Activated CD4-positive, CD25-positive, alpha-beta regulatory T cell treated with anti-CD3 and anti-CD28 coated beads, Interleukin-2, amount 50 U/mL, for 24 hours (primary cell): Measurements from ENCODE around the gene SEPTIN1.

Experiments
- ATAC-seq, 2 donors: fragments of 150-1000 bp; cut with Tn5 transposase; one replicate each; pipeline ENCODE4 v1.10.0; 2021; ENCODE audit warnings: mild to moderate bottlenecking in 1 of 2, moderate library complexity in 1 of 2

Gene SEPTIN1, protein sequence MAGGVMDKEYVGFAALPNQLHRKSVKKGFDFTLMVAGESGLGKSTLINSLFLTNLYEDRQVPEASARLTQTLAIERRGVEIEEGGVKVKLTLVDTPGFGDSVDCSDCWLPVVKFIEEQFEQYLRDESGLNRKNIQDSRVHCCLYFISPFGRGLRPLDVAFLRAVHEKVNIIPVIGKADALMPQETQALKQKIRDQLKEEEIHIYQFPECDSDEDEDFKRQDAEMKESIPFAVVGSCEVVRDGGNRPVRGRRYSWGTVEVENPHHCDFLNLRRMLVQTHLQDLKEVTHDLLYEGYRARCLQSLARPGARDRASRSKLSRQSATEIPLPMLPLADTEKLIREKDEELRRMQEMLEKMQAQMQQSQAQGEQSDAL

DNA sequence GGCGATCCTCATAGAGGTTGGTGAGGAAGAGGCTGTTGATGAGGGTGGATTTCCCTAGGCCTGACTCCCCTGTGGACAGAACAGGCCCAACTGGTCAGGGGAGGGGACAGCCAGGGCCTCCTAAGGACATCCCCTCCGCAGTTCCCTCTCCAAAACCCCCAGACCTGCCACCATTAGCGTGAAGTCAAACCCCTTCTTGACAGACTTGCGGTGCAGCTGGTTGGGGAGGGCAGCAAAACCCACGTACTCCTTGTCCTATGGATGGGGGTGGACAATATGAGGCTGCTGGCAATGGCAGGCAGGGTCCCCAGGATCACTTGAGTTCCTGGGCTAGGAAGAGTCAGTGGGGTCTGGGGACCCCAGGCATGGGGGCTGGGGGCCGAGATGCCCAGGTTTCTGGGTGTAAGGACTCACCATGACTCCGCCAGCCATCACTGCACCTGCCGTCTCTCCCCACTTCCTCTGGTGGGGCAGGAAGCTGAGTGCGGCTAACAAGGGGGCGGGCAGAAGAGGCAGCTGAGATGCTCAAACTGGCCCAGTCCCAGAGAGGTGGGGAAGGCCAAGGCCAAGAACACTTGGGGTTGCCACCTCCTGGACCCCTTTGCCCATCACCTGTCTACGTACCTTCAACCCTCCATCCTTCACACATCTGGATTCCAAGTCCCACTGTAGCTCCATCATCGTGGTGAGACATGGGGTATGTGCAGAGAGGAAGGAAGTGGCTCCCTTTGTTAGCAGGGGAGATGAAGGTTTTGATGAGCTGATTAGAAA lies at the start of gene SEPTIN1:
Gene SEPTIN1, minus strand, starts transcription at position 451 of the 771 bp plus-strand sequence. Its CDS starts 19 bp downstream, at position 432.
- peak; percentile 39 to 50 for ATAC-seq

DNA sequence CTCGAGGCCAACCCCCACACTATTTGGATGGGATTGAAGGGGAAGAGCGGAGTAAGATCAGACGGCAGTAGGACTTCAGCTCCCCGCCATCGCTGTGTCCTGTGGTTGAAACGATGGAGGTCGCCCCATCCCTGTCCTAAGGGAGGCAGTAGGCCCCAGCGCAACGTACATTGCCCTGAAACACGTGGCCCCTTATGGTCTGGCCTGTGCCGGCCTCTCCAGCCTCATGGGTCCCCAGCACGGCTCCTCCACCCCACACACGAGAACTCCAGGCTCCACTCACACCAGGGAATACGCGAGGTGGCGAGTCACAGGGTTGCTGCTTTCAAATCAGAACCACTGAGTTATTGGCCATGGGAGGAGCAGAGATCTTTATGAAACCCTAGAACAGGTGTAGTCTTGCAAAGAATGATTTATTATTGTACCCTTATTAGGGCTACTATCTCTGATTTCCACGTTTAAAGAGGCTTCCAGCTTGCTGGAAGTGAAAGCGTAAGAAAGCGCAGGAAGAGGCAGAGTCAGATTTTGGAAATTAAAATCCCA lies 48.1 kb upstream of the SEPTIN1 start:
- peak; percentile 3 to 6 for ATAC-seq

DNA sequence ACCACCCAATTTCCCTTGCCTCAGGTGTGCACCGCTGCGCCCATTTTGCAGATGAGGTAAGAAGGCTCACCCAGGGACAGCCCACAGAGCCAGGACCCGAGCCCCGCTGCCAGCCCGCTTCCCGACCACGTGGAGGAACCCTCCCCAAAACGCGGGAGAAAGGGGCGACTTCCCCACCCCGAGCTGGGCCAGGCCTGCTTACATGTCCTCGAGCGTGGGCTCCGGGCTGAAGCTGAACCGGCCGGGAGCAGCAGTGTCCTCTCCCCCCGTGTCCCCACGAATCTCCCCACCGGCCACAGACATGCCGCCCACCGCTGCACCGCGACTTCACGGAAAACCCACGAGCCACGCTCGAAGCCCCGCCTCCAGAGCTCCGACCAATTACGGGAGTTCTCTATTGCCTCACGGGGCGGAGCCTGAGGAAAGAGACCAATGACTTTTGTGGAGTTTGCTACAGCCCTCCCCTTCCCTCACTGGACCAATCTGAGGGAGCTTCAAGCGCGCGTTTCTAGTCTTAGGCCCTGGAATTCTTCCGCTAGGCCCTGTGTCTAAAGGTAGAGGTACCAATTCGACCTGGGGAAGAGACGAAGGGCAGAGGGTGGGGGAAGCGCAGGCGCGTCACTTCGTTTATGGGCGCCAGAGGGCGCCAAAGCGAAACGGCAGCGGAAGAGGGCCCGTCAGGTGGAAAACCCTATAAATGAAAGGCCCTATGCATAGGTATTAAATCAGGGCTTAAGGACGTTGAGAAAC lies 47.5 kb upstream of the SEPTIN1 start, which contains the start of gene DCTPP1:
Gene DCTPP1, minus strand, starts transcription at position 353 of the 750 bp plus-strand sequence. Its CDS starts 50 bp downstream, at position 303.
- ATAC-seq: peak; percentile 96 to 97

DNA sequence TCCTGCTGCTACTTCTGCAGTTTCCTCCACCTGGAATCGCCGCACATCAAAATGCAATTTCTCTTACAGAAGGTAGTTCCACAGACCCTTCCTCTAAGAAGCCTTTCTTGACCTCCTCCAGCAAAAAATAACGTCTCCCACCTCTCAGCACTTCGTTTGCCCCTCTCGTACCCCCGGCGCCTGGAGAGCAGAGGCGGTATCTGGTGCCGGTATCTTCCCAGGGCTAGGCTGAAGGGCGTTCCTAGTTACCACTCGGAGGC lies 47.0 kb upstream of the SEPTIN1 start:
- ATAC-seq: no peak

DNA sequence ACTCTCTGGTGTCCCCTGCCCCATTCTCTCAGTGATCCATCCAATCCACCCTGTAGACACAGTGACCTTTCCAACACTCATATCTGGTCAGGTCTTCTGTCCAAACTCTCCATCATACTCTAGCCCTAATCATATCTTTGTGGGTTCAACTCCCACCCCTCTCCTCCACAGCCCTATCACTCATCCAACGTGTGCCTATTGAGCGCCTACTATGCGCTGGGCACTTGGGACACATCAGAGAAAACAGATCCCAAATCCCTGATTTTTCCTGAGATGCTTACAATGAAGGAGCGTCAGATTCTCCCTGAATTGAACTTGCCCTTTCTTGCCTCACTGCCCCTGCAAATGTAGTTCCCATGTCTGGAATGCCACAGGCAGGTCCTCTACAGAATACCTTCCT lies 45.7 kb upstream of the SEPTIN1 start:
- ATAC-seq: no peak

DNA sequence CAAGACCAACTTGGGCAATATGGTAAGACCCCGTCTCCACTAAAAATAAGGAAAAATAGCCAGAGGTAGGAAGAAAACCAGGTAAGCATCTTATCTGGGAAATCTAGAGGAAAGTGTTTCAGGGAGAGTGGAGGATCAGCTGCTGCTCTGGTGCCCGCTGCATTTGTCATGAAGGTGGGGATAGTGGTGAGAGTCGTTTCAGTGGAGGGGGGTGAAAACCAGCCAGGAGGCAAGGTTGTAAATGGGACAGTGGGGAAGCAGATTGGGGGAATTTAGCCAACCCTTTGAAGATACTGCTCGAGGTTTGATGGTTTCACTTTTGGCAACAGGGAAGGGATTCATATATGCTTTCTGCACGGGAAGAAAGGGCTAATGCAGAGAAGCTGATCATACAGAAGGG lies 38.6 kb upstream of the SEPTIN1 start:
- no peak for ATAC-seq

DNA sequence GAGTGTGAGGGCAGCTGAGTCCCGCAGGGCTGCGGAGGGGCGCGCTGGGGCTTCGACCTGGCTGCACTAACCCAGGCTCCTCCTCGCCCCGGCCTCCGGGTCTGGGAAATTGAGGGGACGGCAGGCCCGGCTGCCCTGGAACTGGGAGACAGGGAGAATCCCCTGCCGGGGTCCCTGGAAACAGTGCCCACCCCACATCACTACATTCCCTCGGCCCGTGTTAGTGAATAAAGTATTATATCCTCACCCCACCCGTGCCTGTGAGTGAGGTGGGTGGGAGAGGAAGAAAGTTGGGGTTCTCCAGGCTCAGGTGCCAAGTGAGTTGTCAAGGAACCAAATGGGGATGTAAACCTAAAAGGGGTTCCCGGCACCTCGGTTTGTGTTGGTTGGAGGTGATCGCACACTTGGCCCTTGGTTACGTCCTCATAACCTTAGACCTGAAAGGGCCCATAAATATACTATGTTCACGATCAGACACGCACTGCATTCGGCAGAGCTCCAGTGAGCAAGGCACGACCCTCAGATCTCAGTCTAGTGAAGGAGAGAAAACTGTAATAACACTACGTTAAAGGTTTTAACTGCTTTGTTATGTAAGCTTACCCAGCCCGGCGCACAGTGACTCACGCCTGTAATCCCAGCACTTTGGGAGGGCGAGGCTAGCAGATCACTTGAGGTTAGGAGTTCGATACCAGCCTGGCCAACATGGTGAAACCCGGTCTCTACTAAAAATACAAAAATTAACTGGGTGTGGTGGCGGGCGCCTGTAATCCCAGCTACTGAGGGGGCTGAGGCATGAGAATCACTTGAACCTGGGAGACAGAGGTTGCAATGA lies 36.2 kb upstream of the SEPTIN1 start:
- no peak for ATAC-seq

DNA sequence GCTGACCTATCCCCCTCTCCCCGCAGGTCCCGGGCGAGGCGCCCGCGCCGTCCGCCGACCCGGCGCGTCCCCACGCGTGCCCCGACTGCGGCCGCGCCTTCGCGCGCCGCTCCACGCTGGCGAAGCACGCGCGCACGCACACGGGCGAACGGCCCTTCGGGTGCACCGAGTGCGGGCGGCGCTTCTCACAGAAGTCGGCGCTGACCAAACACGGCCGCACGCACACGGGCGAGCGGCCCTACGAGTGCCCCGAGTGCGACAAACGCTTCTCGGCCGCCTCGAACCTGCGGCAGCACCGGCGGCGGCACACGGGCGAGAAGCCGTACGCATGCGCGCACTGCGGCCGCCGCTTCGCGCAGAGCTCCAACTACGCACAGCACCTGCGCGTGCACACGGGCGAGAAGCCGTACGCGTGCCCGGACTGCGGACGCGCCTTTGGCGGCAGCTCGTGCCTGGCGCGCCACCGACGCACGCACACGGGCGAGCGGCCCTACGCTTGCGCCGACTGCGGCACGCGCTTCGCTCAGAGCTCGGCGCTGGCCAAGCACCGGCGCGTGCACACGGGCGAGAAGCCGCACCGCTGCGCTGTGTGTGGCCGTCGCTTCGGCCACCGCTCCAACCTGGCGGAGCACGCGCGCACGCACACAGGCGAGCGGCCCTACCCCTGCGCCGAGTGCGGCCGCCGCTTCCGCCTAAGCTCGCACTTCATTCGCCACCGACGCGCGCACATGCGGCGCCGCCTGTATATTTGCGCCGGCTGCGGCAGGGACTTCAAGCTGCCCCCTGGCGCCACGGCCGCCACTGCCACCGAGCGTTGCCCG lies 35.4 kb upstream of the SEPTIN1 start:
- peak; percentile 92 to 93 for ATAC-seq

DNA sequence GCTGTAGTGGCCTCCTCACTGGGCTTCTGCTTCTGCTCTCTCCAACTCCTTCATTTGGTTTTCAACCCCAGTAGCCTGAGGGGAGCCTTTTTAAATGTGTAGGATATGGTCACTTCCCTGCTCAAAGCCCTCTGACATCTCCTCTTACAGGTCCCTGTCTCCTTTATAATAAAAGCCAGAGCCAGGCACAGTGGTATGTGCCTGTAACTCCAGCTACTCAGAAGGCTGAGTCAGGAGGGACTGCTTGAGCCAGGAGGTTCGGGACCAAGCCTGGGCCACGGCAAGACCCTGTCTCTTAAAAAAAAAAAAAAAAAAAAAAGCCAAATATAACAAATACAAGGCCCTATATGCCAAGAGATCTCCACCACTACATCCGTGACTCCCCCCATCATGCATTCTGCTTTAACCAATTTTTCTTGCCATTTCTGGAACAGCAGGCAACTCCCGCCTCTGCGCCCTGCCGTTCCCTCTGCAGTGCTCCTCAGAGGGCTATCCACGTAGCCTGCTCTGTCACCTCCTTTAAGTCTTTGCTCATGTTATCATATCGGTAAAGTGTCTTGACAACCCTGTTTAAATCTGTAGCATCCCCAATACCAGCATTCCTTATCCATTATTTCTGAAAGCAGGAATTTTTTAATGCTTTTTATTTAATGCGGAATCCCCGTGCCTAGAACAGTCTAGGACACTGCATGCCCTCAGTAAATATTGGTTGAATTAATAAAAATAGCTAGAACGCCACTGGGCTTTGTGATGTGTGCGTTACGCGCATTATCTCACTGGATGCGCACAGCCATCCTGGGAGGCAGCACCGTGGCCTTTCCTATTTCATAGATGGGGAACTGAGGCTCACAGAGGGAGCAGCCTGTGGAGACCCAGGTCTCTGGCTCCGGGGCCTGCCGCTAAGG lies 34.5 kb upstream of the SEPTIN1 start:
- ATAC-seq: no peak

DNA sequence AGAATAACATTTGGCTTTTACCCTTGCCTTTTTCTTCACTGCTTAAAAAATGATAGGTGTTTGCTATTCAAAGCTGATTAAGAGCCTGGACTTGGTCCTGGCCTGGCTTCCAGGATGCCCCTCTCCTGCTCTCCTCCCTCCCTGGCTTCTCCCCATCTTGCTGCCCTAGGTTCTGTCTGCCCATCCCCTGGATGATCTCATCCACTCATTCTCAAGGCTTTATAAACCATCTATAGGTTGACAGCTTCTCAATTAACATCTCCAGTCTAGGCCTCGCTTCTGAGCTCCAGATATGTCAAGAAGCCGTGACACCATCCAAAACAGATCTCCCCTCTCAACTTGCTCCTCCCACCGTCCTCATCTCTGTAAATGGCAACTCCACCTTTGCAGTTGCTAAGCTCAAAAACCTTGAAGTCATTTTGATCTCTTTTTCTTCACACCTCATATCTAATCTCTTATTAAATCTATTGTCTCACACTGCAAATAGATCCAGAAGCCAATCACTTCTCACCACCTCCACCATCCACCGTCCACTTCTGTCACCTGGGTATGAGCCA lies 33.8 kb upstream of the SEPTIN1 start:
- no peak for ATAC-seq

DNA sequence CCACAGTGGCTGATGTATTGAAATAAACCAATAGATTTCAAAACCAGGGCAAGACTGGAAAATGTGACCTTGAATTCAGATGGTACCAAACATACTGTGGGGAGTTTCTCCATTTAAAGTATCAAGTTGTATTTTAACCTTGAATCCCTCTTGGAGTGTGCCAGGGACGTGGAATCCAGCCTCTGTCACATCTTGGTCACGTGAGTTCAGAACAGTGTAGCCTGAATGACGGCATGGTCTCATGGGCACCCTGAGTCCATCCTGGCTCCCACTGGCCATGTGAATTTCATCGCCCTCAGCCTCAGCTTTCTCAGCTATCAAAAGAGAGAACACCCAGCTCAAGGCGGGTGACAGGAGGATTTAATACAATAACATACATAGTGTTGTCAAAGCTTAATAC lies 31.8 kb upstream of the SEPTIN1 start:
- no peak for ATAC-seq

DNA sequence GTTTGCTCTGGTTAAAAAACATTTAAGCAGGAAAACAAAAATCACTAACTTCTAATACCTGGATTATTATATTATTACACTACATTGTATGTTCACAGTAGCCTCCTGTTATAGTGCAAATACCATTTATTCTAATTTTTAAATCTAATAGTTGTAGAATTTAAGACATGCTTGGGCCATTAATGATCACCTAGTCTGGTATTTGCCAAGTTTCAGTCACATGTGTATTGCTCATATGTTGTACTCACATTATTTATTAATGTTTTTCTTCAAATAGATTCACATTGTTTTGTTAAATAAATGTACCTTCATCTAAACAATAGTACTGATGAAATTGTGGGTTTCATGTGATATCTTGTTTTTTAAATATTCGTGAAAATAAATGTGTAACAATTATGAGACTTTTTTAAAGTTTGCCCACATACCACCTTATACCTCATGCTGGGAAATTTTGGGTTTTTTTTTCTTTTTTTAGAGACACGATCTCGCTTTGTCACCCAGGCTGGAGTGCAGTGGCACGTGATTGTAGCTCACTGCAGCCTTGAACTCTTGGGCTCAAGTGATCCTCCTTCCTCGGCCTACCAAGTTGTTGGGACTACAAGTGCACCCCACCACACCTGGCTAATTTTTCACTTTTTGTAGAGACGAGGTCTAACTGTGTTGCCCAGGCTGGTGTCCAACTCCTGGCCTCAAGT lies 30.9 kb upstream of the SEPTIN1 start:
- ATAC-seq: no peak

DNA sequence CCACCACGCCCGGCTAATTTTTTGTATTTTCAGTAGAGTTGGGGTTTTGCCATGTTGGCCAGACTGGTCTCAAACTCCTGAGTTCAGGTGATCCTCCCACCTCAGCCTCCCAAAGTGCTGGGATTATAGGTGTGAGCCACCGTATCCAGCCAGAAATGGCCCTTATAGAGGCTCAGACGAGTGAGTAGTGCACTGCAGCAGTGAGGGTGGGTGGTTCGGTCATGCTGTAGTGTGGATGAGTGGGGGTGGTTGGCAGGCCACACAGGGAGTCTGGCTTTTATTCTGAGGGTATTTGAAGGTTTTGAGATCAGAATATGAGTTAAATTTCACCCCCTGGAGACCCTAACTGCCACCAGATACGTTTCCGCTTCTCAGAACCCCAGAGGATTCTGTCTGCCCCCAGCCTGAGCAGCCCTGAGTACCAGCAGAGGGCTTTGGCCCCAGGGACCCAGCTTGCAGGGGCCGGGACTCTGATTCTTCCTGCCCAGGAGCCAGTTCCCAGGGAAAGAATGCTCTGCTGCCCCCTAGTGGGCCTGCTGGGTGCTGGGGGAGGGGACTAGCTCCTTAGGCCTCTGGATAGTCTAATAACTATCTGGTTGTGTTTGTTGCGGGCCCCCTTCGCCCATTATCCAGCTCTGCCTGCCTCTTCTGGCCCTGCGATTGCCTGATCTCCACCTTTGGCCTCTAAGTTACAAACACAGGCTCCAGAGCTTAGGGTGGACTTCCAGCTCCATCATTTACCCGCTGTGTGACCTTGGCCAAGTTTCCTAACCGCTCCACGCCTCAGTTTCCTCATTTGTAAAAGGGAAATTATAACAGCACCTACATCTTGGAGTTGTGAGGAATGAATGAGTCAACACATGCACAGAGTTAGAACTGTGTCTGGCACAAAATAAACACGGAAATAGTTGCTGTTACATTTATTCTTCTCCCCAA lies 27.0 kb upstream of the SEPTIN1 start:
- peak; percentile 48 to 51 for ATAC-seq

DNA sequence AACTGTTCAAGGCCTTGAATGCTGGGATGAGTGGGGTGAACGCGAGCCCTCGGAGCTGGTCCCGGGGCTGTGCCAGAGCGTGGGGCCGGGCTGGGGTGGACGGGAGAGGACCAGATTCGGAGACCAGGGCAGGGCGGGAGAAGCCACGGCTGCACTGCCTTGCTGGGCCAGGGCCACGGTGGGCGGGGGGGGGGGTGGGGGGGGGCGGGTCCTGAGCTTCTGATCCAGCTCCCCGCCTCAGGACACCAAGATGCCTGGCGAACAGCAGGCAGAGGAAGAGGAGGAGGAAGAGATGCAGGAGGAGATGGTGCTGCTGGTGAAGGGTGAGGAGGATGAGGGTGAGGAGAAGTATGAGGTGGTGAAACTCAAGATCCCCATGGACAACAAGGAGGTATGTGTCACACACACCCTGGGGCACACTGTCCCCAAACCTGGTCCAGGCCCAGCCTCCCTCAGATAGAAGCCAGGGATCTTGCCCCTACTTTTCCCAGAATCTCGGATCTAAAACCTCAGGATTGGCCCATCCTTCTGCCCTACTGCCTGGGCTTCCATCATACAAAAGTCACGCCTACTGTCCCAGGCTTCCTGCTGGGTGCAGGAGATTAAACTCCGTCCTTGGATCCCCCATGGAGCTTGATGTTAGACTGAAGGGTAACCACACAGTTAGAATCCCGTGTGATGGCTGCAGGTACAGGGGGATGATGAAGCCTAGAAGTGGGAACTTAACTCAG lies 25.6 kb upstream of the SEPTIN1 start:
- ATAC-seq: no peak

DNA sequence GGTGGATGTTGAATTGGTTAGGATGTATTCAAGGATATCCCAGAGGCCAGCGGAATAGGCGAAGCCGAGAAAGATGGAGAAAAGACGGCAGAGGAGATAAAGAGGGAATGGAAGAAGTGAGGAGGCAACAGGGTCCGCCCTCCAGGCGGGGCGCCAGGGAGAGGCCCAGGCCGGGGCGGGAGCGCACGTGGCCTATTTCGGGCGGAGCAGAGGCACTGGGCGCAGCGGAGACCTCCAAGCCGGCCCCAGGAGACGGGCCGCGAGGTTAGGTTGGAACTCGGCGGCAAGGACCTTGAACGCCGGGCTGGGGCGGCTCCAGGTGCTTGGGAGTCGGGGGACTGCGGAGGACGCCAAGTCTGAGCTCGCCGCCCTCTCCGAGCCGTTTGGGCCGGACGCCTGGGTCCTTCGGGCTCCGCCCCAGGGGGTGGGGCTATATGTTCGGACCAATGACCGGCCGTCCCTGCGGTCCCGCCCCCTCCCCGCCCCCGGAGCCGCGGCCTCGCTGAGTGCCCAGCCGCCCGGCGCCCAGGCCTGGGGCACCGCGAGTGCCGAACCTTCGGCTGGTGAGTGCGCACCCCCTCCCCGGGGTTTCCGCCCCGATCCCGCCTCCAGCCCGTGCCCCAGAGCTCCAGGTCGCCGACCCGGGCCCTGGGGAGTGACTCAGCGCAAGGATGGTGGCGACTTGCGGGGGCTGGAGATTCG lies 24.9 kb upstream of the SEPTIN1 start, which contains the start of gene ZNF771:
Gene ZNF771, plus strand, starts transcription at position 505 of the 702 bp plus-strand sequence. CDS start 448 bp downstream, outside the sequence.
- peak; percentile 85 to 88 for ATAC-seq

DNA sequence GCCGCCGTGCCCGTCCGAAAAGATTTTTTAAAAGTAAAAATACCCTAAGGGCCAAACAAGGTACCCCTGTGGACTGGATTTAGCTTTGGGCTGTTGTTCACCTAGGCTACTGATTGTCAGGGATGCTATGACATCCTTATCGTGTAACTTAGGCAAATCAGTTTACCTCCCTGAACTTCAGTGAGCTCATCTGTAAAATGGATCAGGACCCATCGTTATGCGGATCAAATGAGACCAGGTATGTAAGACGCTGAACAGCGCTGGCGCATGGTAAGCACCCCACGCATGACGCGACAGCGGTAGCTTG lies 24.4 kb upstream of the SEPTIN1 start:
- peak; percentile 17 to 21 for ATAC-seq
